Body of pancreas (tissue), 4 donors: ENCODE data around the gene ZNF608. TPM values are rescaled to one million over a fixed set of nuclear protein-coding genes. Genes with fewer than 3 reads are reported as not detected.
A peak's percentile ranks its signal among the peaks of the same experiment; 100 is the strongest.

ENCODE experiments used
- ATAC-seq: fragments of 150-250 bp; one replicate; pipeline ENCODE4 v1.9.1; 2016
- DNase-seq, 4 donors: peaks; one replicate each; pipeline ENCODE4 v3.0.0-alpha.2; 2019
- H3K27ac ChIP-seq, 4 donors: fragments of 200-600 bp; sonication (generic); 1 replicate in 3 of 4; 2 replicates in 1 of 4; pipeline versions ENCODE4 v1.5.1 to v1.6.1; 2016 to 2019; ENCODE audit warnings: mild to moderate bottlenecking in 1 of 4, mixed read lengths in 1 of 4, moderate library complexity in 1 of 4
- H3K27me3 ChIP-seq, 2 donors: fragments of 200-600 bp; sonication (generic); one replicate each; pipeline ENCODE4 v1.6.0; 2016; ENCODE audit warnings: mild to moderate bottlenecking in 1 of 2
- H3K36me3 ChIP-seq, 2 donors: fragments of 200-600 bp; sonication (generic); replicated peaks in 1 of 2; 2 replicates each; pipeline ENCODE4 v1.5.1; 2016; ENCODE audit warnings: low read depth in 2 of 2; ENCODE audit not compliant: insufficient read depth in 1 of 2
- H3K4me1 ChIP-seq: fragments of 200-600 bp; sonication (generic); one replicate; pipeline ENCODE4 v1.6.0; 2016
- H3K4me3 ChIP-seq, 2 donors: fragments of 200-600 bp; sonication (generic); 1 replicate in 1 of 2; 2 replicates in 1 of 2; pipeline ENCODE4 v1.5.1; 2016 to 2019
- H3K9me3 ChIP-seq, 3 donors: fragments of 200-600 bp; sonication (generic); 1 replicate in 2 of 3; 2 replicates in 1 of 3; pipeline ENCODE4 v1.5.1; 2016
- CTCF ChIP-seq, 7 experiments: fragments of 450-650 bp in 4 of 7; fragments of 200-600 bp in 3 of 7; sonication (generic) in 3 of 7; IDR thresholded peaks; one replicate each; pipeline ENCODE4 v1.5.1; 2016 to 2019; ENCODE audit warnings: antibody characterized with exemption in 7 of 7
- POLR2A ChIP-seq, 3 donors: fragments of 450-650 bp; IDR thresholded peaks; one replicate each; pipeline ENCODE4 v1.6.1; 2016; ENCODE audit warnings: antibody characterized with exemption in 3 of 3, mild to moderate bottlenecking in 2 of 3
- WGBS, 2 donors: methylation state at CpG; one replicate each; pipeline ENCODE4 v1.1.5; 2017; 5-methylcytosine and 5-hydroxymethylcytosine counted together
- intact Hi-C: fragments of 100-400 bp; cut with DNase I; formaldehyde crosslinking; loops from one replicate; pipeline ENCODE4 v1.15.1; 2023
- total RNA-seq, 2 donors: library from RNA; depleted of rRNA; stranded (reverse); fragments of >200 nt; gene quantifications; one replicate each; pipeline ENCODE4 v1.1.0, GENCODE V29; 2016

Gene ZNF608
- total RNA-seq, 2 donors from 2014 or later: 30.1 to 33.6 TPM

GRCh38 chr5:124706051-124706450, 40.4 kb downstream of the ZNF608 start:
- Histone ChIP-seq H3K4me1 (peaks cover 55% of the 10 kb centered on the region), H3K27ac (peak overlapping the region; percentile 70 to 81 (median 73)), H3K9me3 (no peaks in the 10 kb centered on the region), H3K27me3 (no peaks in the 10 kb centered on the region), H3K4me3 (no peak overlapping the region), H3K36me3 (no peaks in the 10 kb centered on the region)
- DNase-seq: no peak
- ATAC-seq: no peak
- intact Hi-C loops: no loop called here
- TF ChIP-seq POLR2A (IDR thresholded peaks at IDR 0.05) (no peak), CTCF (IDR thresholded peaks at IDR 0.05) (no peak)
- 50 to 56% methylated on average over 4 of the region's 4 CpGs for WGBS, 2 donors

GRCh38 chr5:124705577-124705976, 40.9 kb downstream of the ZNF608 start:
- Histone ChIP-seq H3K4me1 (peaks cover 55% of the 10 kb centered on the region), H3K27ac (peak overlapping the region in 2 of 4 donors; percentile 71 to 81), H3K36me3 (no peaks in the 10 kb centered on the region), H3K4me3 (no peak overlapping the region), H3K27me3 (no peaks in the 10 kb centered on the region), H3K9me3 (no peaks in the 10 kb centered on the region)
- TF ChIP-seq CTCF (IDR thresholded peaks at IDR 0.05) (no peak), POLR2A (IDR thresholded peaks at IDR 0.05) (no peak)
- DNase-seq (no peak), ATAC-seq (no peak)
- intact Hi-C loops: no loop called here
- WGBS, 2 donors: 23 to 31% methylated on average over 2 of the region's 2 CpGs

GRCh38 chr5:124704594-124705284, 41.7 kb downstream of the ZNF608 start:
- Histone ChIP-seq H3K4me1 (peaks cover 55% of the 10 kb centered on the region), H3K27ac (peak overlapping the region in 2 of 4 donors; percentile 7 to 37), H3K36me3 (no peaks in the 10 kb centered on the region), H3K27me3 (no peaks in the 10 kb centered on the region), H3K9me3 (no peaks in the 10 kb centered on the region), H3K4me3 (no peak overlapping the region)
- DNase-seq (no peak), ATAC-seq (no peak)
- WGBS, 2 donors: 50 to 52% methylated on average over 6 of the region's 6 CpGs
- TF ChIP-seq POLR2A (IDR thresholded peaks at IDR 0.05) (no peak), CTCF (IDR thresholded peaks at IDR 0.05) (no peak)
- intact Hi-C loops: no loop called here

GRCh38 chr5:124703995-124704394, 42.4 kb downstream of the ZNF608 start:
- Histone ChIP-seq H3K4me3 (no peak overlapping the region), H3K9me3 (no peaks in the 10 kb centered on the region), H3K27me3 (no peaks in the 10 kb centered on the region), H3K4me1 (peaks cover 51% of the 10 kb centered on the region), H3K36me3 (no peaks in the 10 kb centered on the region), H3K27ac (no peak overlapping the region)
- intact Hi-C loops: no loop called here
- WGBS, 2 donors: 90 to 95% methylated on average over 4 of the region's 4 CpGs
- TF ChIP-seq POLR2A (IDR thresholded peaks at IDR 0.05) (no peak), CTCF (IDR thresholded peaks at IDR 0.05) (no peak)
- no peak for ATAC-seq
- no peak for DNase-seq

GRCh38 chr5:124702525-124702924, 43.9 kb downstream of the ZNF608 start:
- H3K4me3 ChIP-seq: no peak overlapping the region
- intact Hi-C loops: no loop called here
- ATAC-seq: no peak
- H3K4me1 ChIP-seq: peaks cover 57% of the 10 kb centered on the region
- no peaks in the 10 kb centered on the region for H3K27me3 ChIP-seq
- no peaks in the 10 kb centered on the region for H3K36me3 ChIP-seq
- 19 to 28% methylated on average over 2 of the region's 2 CpGs for WGBS, 2 donors
- no peaks in the 10 kb centered on the region for H3K9me3 ChIP-seq
- no peak for DNase-seq
- TF ChIP-seq CTCF (IDR thresholded peaks at IDR 0.05): no peak
- no peak for TF ChIP-seq POLR2A (IDR thresholded peaks at IDR 0.05)
- H3K27ac ChIP-seq: peak overlapping the region in 2 of 4 donors; percentile 1 to 28
